Activated naive CD4-positive, alpha-beta T cell treated with anti-CD3 and anti-CD28 coated beads, Interleukin-2, amount 10 ng/mL, durations not matched to agents 7 days and 5 days (primary cell): Measurements from ENCODE around the gene MARK2.

ENCODE experiments used
- CTCF ChIA-PET: fragments of 350-600 bp; sonication (Branson Sonifier 250); formaldehyde crosslinking; loops from one replicate; lab custom pipeline; 2021; ENCODE audit warnings: antibody characterized with exemption; lab: Charles Lee
- DNase-seq: peaks from one replicate; pipeline ENCODE4 v3.0.0-alpha.2; 2020
- H3K27ac Mint-ChIP-seq: one replicate; pipeline ENCODE4 v1.8.0; 2021; ENCODE audit warnings: mild to moderate bottlenecking, moderate library complexity, mixed read lengths
- H3K27me3 Mint-ChIP-seq: one replicate; pipeline ENCODE4 v1.8.0; 2021; ENCODE audit warnings: mild to moderate bottlenecking, mixed read lengths
- H3K36me3 Mint-ChIP-seq: one replicate; pipeline ENCODE4 v1.8.0; 2021; ENCODE audit warnings: mixed read lengths
- H3K4me1 Mint-ChIP-seq: one replicate; pipeline ENCODE4 v1.8.0; 2021; ENCODE audit warnings: mixed read lengths
- H3K4me3 Mint-ChIP-seq: one replicate; pipeline ENCODE4 v1.8.0; 2021; ENCODE audit warnings: mild to moderate bottlenecking, moderate library complexity, mixed read lengths
- H3K9me3 Mint-ChIP-seq: one replicate; pipeline ENCODE4 v1.8.0; 2021; ENCODE audit warnings: mixed read lengths

Gene MARK2

DNA sequence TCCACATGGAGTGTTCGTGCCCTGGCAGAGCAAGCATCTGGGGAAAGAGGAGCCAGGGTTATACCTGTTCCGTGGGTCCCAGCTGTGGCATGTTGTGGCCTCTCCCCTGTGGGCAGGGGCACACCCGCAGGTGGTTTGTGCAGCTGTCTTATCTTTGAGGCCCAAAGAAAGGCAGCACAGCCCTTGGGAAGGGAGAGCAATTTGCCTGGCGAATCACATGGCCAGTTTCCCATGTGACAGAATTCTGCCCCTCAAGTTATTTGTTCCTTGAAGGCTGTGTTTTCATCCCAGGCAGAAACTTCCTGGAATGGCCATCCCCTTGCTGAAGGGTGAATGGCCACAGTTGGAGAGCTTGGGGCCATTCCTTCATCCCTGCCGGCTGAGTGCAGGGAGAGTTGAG, 119.1 kb downstream of the MARK2 start:
- no peak for DNase-seq
- peaks cover 33% of the 10 kb centered on the region for H3K36me3 Mint-ChIP-seq
- H3K4me3 Mint-ChIP-seq = no peak overlapping the region
- CTCF ChIA-PET = interaction anchor here (1.2 to 1.8 kb wide), 3 partner anchors 8 to 52 kb away, joined by 3 to 8 read pairs (median 4); no protein-coding TSS in a partner anchor
- no peaks in the 10 kb centered on the region for H3K9me3 Mint-ChIP-seq
- H3K4me1 Mint-ChIP-seq = peaks cover 34% of the 10 kb centered on the region
- no peak overlapping the region for H3K27ac Mint-ChIP-seq
- H3K27me3 Mint-ChIP-seq = peaks cover 4% of the 10 kb centered on the region
